Hepatocyte (in vitro differentiated cells): ENCODE results near the gene GPER1.

Source experiments
- EZH2 ChIP-seq: fragments of 200-600 bp; sonication (generic); IDR thresholded peaks from 2 replicates; pipeline ENCODE4 v1.6.1; 2016; ENCODE audit warnings: antibody characterized with exemption, mild to moderate bottlenecking, borderline replicate concordance
- EZH2phosphoT487 ChIP-seq: fragments of 200-600 bp; sonication (generic); IDR thresholded peaks from one replicate; pipeline ENCODE4 v1.6.1; 2018; ENCODE audit warnings: antibody characterized with exemption, mild to moderate bottlenecking, low read depth, moderate library complexity; ENCODE audit not compliant: unreplicated experiment, severe bottlenecking
- TF ChIP-seq, protein P1 (sequence below): fragments of 200-600 bp; sonication (generic); IDR thresholded peaks from 2 replicates; pipeline ENCODE4 v1.5.1; 2016; ENCODE audit warnings: antibody characterized with exemption, mild to moderate bottlenecking; ENCODE audit not compliant: poor library complexity

DNA sequence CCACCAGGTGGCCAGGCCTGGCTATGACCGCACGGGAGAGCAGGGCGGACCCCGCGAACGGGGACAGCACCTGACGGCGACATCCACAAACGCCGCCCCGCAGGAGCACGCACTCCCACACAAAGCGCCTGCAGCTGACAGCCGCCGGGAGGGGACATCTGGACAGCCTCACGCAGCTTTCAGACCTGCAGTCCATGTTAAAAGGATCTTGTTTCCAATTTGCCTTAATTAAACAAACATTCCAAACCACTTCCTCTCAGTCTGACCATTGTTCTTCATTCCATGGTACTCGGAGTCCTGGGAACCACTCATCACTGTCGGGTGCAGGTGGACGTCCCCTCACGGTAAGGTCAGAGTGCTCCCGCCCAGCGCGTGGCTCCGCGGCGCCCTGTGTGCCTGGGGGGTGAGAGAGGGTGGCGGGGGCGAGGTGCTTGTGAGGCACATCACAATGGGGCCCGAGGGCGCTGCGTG is 5.9 kb upstream of the GPER1 start:
- TF ChIP-seq, protein P1, sequence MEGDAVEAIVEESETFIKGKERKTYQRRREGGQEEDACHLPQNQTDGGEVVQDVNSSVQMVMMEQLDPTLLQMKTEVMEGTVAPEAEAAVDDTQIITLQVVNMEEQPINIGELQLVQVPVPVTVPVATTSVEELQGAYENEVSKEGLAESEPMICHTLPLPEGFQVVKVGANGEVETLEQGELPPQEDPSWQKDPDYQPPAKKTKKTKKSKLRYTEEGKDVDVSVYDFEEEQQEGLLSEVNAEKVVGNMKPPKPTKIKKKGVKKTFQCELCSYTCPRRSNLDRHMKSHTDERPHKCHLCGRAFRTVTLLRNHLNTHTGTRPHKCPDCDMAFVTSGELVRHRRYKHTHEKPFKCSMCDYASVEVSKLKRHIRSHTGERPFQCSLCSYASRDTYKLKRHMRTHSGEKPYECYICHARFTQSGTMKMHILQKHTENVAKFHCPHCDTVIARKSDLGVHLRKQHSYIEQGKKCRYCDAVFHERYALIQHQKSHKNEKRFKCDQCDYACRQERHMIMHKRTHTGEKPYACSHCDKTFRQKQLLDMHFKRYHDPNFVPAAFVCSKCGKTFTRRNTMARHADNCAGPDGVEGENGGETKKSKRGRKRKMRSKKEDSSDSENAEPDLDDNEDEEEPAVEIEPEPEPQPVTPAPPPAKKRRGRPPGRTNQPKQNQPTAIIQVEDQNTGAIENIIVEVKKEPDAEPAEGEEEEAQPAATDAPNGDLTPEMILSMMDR: no peak
- TF ChIP-seq EZH2 (no peak), EZH2phosphoT487 (no peak)
